Stimulated activated effector memory CD8-positive, alpha-beta T cell treated with anti-CD3 and anti-CD28 coated beads, Interleukin-12 subunit alpha, Interleukin-12 subunit beta, amount 100 ng/mL, for 72 hours (primary cell): ENCODE data around the gene ATP5IF1.

Experiments used
- ATAC-seq: fragments of 150-1000 bp; cut with Tn5 transposase; 2 replicates; pipeline ENCODE4 v1.10.0; 2021
- DNase-seq, 2 donors: peaks; one replicate each; pipeline ENCODE4 v3.0.0; 2021 to 2022; ENCODE audit warnings: low spot score in 2 of 2
- H3K27ac Mint-ChIP-seq: one replicate; pipeline ENCODE4 v1.8.0; 2022; ENCODE audit warnings: mild to moderate bottlenecking, mixed read lengths
- H3K36me3 Mint-ChIP-seq: one replicate; pipeline ENCODE4 v1.8.0; 2022; ENCODE audit warnings: mild to moderate bottlenecking, mixed read lengths
- H3K4me1 Mint-ChIP-seq: one replicate; pipeline ENCODE4 v1.8.0; 2022; ENCODE audit warnings: mixed read lengths
- H3K4me3 Mint-ChIP-seq: one replicate; pipeline ENCODE4 v1.8.0; 2022; ENCODE audit warnings: mild to moderate bottlenecking, mixed read lengths
- H3K9me3 Mint-ChIP-seq: one replicate; pipeline ENCODE4 v1.8.0; 2022; ENCODE audit warnings: mixed read lengths

The ATP5IF1 gene

GRCh38 chr1:28235755-28236655, at the start of gene ATP5IF1:
Gene ATP5IF1, plus strand, starts transcription at chr1:28236124. Its CDS starts 60 bp downstream, at chr1:28236184.
- ATAC-seq (peak; percentile 97), DNase-seq (peak; percentile 79 to 94)
- Mint-ChIP-seq H3K36me3 (peaks cover 26% of the 10 kb centered on the region), H3K9me3 (no peaks in the 10 kb centered on the region), H3K4me1 (peaks cover 13% of the 10 kb centered on the region), H3K27ac (no peak within 1 kb of the TSS), H3K4me3 (no peak within 1 kb of the TSS)

DNA sequence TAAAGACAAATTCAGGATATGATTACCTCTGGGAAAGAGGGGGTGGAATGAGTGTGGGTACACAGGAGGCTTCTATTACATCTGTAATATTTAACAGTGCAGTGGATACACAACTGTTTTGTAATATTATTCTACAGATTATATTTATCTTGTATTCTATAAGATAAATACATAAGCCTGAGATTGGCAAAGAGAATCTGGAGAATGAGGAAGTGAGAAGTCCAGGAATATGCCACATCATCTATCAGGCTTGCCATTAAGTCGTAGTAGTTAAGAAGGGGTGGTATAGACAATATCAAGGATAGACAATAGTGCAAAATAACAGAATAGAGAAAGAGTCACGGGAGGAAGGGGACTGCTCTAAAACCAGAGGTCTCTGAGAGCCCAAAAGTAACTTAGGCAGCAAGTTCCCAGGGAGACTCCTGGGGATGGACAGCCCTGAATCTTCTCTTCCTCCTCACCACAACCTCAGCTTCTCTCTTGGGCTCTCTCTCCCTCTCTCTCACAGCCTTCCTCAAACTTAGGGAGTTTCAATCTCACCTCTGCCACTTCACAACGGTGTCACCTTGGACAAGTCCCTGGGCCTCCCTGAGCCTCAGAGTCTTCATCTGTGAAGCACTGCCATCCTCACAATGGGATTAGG, 45.5 kb upstream of the ATP5IF1 start:
- Mint-ChIP-seq H3K27ac (no peak overlapping the region), H3K36me3 (no peaks in the 10 kb centered on the region), H3K4me1 (peaks cover 22% of the 10 kb centered on the region), H3K4me3 (no peak overlapping the region), H3K9me3 (no peaks in the 10 kb centered on the region)
- DNase-seq: no peak
- no peak for ATAC-seq

GRCh38 chr1:28190996-28191645, 44.8 kb upstream of the ATP5IF1 start:
- Mint-ChIP-seq H3K36me3 (no peaks in the 10 kb centered on the region), H3K9me3 (no peaks in the 10 kb centered on the region), H3K27ac (no peak overlapping the region), H3K4me3 (no peak overlapping the region), H3K4me1 (peaks cover 22% of the 10 kb centered on the region)
- DNase-seq: no peak
- ATAC-seq: no peak

DNA sequence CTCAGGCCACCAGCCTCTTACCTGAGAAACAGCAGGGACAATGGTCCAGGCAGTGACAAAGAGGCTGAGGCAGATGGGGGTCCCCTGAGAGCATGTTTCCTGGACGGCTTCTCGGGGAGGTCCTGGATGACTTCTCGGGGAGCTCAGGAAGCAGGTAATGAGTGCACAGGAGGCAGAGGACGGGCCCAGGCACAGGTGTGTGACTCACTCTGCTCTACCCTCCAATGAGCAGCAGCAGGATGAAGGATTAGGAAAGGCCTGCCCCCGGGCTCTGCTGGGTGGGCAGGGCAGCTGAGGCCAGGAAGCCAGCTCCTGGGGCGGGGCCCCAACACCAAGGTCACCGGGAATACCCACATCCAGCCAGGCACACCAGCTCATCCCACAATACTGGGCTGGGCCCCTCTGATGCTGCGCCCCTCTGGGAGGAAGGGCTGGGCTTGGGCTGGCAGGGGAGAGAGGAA, 42.2 kb upstream of the ATP5IF1 start:
- H3K27ac Mint-ChIP-seq: peak overlapping the region; percentile 0
- no peak for ATAC-seq

GRCh38 chr1:28194326-28195035, 41.4 kb upstream of the ATP5IF1 start:
- Mint-ChIP-seq H3K4me3 (peak overlapping the region; percentile 16), H3K27ac (peak overlapping the region; percentile 0), H3K9me3 (peaks cover 3% of the 10 kb centered on the region), H3K36me3 (peaks cover 27% of the 10 kb centered on the region), H3K4me1 (peaks cover 52% of the 10 kb centered on the region)
- ATAC-seq (no peak), DNase-seq (no peak)

More for the DNA sequence above, 42.2 kb upstream of the ATP5IF1 start:
- H3K4me1 Mint-ChIP-seq: peaks cover 44% of the 10 kb centered on the region
- H3K4me3 Mint-ChIP-seq: no peak overlapping the region
- no peak for DNase-seq
- H3K36me3 Mint-ChIP-seq: peaks cover 19% of the 10 kb centered on the region
- H3K9me3 Mint-ChIP-seq: no peaks in the 10 kb centered on the region

DNA sequence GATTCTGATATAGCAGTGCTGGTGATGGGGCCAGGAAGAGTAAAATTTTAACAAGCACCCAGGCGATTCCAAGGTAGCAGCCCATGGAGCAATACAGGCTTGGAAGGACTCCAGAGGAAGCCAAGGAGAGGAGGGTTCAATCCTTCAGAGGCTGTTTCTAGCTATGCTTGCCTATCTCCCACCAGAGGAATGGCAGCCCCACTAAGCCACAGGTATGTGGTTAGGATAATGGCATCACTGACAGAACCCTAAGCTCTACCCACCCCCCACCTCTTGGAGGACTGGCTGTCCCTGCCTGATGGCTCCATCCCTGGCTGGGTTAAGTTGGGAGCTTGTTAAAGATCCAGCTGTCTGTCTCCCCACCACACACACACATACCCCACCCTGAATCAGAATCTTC, 40.1 kb upstream of the ATP5IF1 start:
- peaks cover 3% of the 10 kb centered on the region for H3K9me3 Mint-ChIP-seq
- H3K4me1 Mint-ChIP-seq: peaks cover 60% of the 10 kb centered on the region
- H3K36me3 Mint-ChIP-seq: peaks cover 40% of the 10 kb centered on the region
- ATAC-seq: no peak
- no peak overlapping the region for H3K27ac Mint-ChIP-seq
- H3K4me3 Mint-ChIP-seq: no peak overlapping the region
- no peak for DNase-seq

GRCh38 chr1:28196330-28196729, 39.6 kb upstream of the ATP5IF1 start:
- DNase-seq (no peak), ATAC-seq (no peak)
- H3K4me3 Mint-ChIP-seq: no peak overlapping the region
- H3K27ac Mint-ChIP-seq: no peak overlapping the region
- peaks cover 3% of the 10 kb centered on the region for H3K9me3 Mint-ChIP-seq
- peaks cover 45% of the 10 kb centered on the region for H3K36me3 Mint-ChIP-seq
- peaks cover 60% of the 10 kb centered on the region for H3K4me1 Mint-ChIP-seq

GRCh38 chr1:28197682-28198415, 38.1 kb upstream of the ATP5IF1 start:
- peaks cover 58% of the 10 kb centered on the region for H3K4me1 Mint-ChIP-seq
- H3K4me3 Mint-ChIP-seq: no peak overlapping the region
- no peak for ATAC-seq
- H3K27ac Mint-ChIP-seq: peak overlapping the region; percentile 88
- H3K36me3 Mint-ChIP-seq: peaks cover 60% of the 10 kb centered on the region
- no peak for DNase-seq
- peaks cover 3% of the 10 kb centered on the region for H3K9me3 Mint-ChIP-seq

DNA sequence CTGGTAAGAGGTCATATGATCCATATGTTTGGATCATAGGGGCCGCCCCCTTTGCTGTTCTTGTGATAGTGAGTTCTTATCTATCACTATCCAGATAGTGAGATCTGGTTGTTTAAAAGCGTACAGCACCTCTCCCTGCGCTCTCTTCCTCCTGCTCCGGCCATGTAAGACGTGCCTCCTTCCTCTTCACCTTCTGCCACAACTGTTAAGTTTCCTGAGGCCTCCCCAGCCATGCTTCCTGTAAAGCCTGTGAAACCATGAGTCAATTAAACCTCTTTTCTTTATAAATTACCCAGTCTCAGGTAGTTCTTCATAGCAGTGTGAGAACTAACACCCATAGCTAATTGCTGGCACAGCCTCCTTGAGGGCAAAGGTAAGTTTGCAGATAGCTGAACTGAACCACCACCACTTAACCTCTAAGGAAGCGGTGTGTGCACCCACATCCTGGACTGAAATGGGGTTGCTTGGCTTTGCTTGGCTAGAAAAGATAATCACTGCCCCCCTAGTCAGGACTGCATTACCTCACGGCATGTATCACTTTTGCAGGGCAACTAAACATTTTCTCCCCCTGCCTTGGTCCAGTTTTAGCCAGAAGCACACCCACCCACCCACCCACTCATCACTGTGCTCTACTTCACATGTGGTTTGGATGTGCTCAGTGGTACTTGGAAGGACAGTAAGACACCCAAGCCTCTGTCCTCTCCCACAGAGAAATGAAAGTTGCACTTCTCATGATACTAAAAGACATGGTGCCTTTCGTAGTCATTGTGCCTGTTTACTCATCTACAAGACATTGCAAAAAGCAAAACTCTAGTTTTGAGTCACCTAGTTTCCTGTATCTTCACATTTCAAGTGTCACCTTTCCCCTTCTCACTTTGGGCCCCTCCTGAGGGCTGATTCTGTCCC, 36.3 kb upstream of the ATP5IF1 start:
- peaks cover 47% of the 10 kb centered on the region for H3K4me1 Mint-ChIP-seq
- peak; percentile 64 to 92 for DNase-seq
- H3K36me3 Mint-ChIP-seq: peaks cover 78% of the 10 kb centered on the region

GRCh38 chr1:28200234-28200873, 35.6 kb upstream of the ATP5IF1 start:
- DNase-seq (peak in 1 of 2 donors; percentile 57), ATAC-seq (no peak)
- peaks cover 85% of the 10 kb centered on the region for H3K36me3 Mint-ChIP-seq
- peaks cover 3% of the 10 kb centered on the region for H3K9me3 Mint-ChIP-seq
- H3K27ac Mint-ChIP-seq: peak overlapping the region; percentile 88
- peak overlapping the region; percentile 55 for H3K4me3 Mint-ChIP-seq
- H3K4me1 Mint-ChIP-seq: peaks cover 47% of the 10 kb centered on the region

More for the DNA sequence above, 36.3 kb upstream of the ATP5IF1 start:
- Mint-ChIP-seq H3K9me3 (peaks cover 3% of the 10 kb centered on the region), H3K4me3 (peak overlapping the region; percentile 55), H3K27ac (peak overlapping the region; percentile 88)
- ATAC-seq: peak; percentile 95

DNA sequence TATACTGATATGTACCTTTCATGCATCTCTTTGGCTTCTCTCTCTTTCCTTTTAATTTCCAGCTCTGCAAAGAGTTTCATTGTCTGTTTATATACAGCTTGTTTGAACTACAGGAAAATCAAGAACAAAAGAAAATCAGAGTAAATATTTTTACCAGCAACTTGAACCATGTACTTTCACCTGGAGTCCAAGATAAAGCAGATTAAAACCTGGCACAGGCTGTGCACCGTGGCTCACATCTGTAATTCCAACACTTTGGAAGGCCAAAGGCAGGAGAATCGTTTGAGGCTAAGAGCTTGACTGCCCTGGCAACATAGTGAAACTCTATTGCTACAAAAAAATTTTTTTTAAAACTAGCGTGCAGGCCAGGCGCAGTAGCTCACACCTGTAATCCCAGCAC, 30.7 kb upstream of the ATP5IF1 start:
- Mint-ChIP-seq H3K4me3 (no peak overlapping the region), H3K9me3 (no peaks in the 10 kb centered on the region), H3K36me3 (peaks cover 86% of the 10 kb centered on the region), H3K27ac (no peak overlapping the region), H3K4me1 (peaks cover 13% of the 10 kb centered on the region)
- DNase-seq: no peak
- ATAC-seq: no peak

DNA sequence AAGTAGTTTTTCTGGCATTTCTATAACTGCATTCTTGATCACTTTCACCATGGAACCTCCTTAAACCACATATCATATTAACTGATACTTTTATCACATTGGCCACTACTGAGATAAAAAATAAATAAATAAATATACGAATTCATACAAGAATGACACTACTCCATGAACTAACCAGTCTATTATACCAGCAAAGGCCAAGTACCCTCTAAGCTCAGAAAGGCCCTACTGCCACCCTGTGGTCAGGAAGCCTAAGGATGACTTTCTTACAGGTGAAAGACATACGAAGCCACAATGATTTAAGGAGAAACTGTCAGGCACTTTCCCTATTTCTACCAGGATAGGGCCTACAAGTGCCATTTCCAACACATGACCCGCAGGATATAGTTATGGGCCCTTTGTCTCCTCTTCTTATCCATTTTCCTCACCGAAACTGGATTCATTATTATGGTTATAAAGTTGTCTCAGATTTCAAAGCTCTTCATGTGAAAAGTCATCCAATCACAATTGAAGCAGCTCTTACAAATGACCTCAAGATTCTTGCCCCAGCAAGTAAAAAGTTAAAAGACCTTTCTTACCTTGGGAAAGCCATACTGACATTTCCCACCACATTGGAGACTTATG, 27.0 kb upstream of the ATP5IF1 start:
- Mint-ChIP-seq H3K9me3 (no peaks in the 10 kb centered on the region), H3K27ac (no peak overlapping the region), H3K36me3 (peaks cover 84% of the 10 kb centered on the region), H3K4me1 (no peaks in the 10 kb centered on the region), H3K4me3 (no peak overlapping the region)
- ATAC-seq (peak; percentile 88), DNase-seq (peak; percentile 24 to 70)

DNA sequence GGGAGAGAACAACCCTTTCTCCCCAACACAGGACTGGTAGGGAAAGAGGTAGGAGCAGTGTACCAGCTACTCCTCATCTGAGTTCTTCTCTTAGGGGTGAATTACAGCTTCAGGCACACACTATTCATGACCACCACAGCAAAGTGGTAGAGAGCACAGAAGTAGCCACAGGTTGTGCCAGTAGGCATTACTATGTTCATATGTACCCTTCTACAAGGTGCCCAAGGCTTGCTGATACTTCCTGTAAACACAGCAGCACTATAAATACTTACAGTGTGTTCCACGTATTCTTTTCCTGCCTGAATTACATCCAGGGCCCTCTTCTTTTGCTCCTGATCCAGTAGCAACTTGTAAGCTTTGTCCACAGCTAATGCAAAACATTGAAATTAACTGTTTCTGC, 26.2 kb upstream of the ATP5IF1 start:
- H3K36me3 Mint-ChIP-seq: peaks cover 84% of the 10 kb centered on the region
- H3K4me1 Mint-ChIP-seq: no peaks in the 10 kb centered on the region
- no peak for ATAC-seq
- DNase-seq: no peak
- H3K9me3 Mint-ChIP-seq: no peaks in the 10 kb centered on the region
- H3K4me3 Mint-ChIP-seq: no peak overlapping the region
- H3K27ac Mint-ChIP-seq: no peak overlapping the region
